Posterior cingulate gyrus (tissue), 11 donors: ENCODE data around the gene SOX12.
"Not testable (repeated sequence)": the region's sequence is repeated elsewhere in the genome, so short reads cannot be mapped to it uniquely, and the experiment has no call there.

Experiments
- DNase-seq, 10 donors: peaks; one replicate each; pipeline versions ENCODE4 v3.0.0 to v3.0.0-alpha.2; 2020 to 2021; ENCODE audit warnings: mixed read lengths in 3 of 10
- intact Hi-C: fragments of 100-400 bp; cut with DNase I; formaldehyde crosslinking; loops from one replicate; pipeline ENCODE4 v1.15.1; 2023

SOX12 gene

DNA sequence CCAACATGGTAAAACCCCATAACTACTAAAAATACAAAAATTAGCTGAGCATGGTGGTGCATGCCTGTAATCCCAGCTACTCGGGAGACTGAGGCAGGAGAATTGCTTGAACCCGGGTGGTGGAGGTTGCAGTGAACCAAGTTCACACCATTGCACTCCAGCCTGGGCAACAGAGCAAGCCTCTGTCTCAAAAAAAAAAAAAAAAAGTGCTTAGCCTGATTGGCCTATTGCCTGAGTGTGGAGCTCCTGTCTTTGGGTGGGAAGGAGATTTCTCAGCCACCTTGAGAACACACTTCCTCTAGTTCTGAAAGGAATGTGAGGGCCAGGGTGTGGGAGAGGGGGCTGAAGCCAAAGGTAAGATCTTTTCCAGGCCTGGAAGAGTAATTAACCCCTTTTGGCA, 30.8 kb downstream of the SOX12 start:
- DNase-seq: peak in 1 of 10 donors; percentile 1
- intact Hi-C loops: loop anchor here (10.0 kb wide), 2 partner anchors 49 to 289 kb away; partner anchors contain the start of gene RBCK1

- peak in 2 of 10 donors; percentile 38 to 52 for DNase-seq
- intact Hi-C loops: loop anchor here (10.0 kb wide), 2 partner anchors 48 to 288 kb away; partner anchors contain the start of gene RBCK1
Measured at GRCh38 chr20:356745-357144, 31.4 kb downstream of the SOX12 start.

DNA sequence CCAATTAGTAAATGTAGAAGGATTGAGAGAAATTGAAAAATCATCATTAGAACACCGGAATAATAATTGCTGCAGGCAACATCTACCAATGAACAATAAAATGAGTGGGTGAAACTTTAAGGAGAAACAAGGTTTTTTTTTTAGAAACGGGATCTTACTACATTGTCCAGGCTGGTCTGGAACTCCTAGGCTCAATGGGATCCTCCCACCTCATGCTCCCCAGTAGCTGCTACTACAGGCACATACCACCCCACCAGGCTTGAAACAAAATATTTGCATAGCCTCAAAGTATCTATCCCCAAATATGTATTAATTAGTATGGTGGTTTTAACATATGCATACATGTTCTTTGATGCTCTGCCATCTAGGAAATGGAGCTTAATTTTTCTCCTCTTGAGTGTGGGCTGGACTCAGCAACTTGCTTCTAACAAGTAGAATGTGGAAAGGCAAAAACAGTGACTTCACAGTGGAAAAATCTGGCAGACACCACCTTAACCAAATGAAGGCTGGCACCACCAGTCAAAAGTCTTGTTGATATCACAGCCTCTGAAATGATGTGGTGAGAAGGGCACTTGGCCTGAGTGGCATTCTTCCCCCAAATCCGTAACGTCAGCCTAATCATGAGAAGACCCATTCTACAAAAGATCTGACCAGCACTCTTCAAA, 33.7 kb downstream of the SOX12 start:
- intact Hi-C loops: loop anchor here (10.0 kb wide), 2 partner anchors 46 to 286 kb away; partner anchors contain the start of gene RBCK1
- peak in 2 of 10 donors; percentile 8 to 45 for DNase-seq

GRCh38 chr20:361561-361960, 36.2 kb downstream of the SOX12 start:
- intact Hi-C loops: no loop called here
- DNase-seq: peak in 2 of 10 donors; percentile 7 to 40

GRCh38 chr20:362271-363254, 37.2 kb downstream of the SOX12 start:
- intact Hi-C loops: no loop called here

DNA sequence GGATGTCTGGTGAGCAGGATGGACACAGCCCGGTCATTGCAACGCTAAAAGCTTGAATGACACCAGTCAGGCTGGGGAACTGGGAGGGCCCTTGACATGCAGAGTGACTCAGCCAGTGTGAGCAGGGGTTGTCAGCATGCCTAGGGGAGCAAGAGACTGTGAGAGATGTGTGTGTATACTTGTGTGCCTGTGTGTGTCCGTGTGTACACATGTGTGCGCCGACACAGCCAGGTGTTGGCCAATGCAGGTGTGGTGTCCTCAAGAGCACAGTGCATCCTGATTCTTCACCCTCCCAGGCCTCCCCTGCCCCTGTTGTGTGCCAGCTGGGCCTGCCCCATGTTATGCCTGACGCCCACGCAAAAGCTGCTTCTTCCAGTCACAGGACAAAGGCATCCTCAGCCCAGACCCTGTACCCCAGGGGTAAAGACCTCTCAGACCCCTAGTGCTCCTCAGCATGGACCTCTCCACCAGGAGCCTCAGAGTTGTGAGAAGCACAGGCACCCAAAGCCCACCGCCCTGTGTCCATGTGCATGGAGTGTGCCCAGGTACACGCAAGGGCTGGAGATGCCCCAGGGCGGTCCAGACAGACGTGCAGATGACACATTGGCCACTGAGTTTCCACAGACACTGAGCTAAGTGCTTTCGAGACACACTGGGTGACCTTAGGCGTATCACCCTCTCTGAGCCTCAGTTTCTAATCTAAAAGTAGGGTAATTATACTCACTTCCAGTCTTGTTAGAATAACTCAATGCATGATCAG, 38.1 kb downstream of the SOX12 start:
- peak in 2 of 10 donors; percentile 52 to 53 for DNase-seq
- intact Hi-C loops: no loop called here

More at GRCh38 chr20:362271-363254, 37.2 kb downstream of the SOX12 start:
- peak in 8 of 10 donors; percentile 61 to 93 (median 64) for DNase-seq

DNA sequence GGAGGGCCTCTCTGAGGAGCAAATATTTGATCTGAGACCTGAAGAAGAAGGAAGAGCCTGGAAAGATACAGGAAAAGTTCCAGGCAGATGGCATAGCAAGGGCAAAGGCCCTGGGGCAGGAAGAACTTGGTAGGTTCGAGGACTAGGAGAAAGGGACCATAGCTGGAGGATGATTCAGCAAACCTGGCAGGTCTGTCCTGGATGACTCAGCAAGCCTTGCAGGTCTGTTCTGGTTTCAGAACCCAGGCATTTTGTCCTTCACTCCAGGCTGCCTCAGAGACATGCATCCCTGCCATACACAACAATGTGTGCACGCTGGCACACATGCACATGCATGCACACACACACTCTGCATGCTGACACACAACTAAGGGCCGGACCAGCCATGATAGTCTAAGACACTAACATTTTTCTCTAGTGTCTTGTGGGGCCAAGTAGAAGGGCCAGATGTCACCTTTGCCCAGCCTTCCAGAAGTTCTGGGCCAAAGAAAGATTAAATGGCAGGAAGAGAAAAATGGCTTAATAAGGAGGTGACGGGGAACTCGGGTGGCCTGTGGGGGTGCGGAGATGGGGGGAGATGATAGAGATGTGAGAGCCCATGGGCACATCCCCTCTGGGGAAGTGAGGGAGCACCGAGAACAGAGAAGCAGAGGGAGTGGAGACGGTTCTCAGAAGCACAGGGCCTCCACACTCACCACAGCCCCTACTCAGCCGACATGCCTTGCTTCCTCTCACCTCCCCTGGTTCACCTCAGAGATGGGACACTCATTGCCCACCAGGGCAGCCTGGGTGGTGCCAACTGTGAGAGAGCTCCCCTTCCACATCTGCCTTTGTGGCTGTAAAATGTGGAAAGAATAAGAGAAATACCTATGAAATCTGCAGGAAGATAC, 39.8 kb downstream of the SOX12 start:
- intact Hi-C loops: no loop called here
- peak in 3 of 10 donors; percentile 22 to 34 (median 24) for DNase-seq

GRCh38 chr20:366041-366718, 40.8 kb downstream of the SOX12 start:
- peak in 2 of 10 donors; percentile 3 to 14 for DNase-seq
- intact Hi-C loops: no loop called here

- intact Hi-C loops: no loop called here
- DNase-seq: peak in 3 of 10 donors; percentile 9 to 50 (median 20)
Measured at GRCh38 chr20:366719-367485, 41.5 kb downstream of the SOX12 start.

DNA sequence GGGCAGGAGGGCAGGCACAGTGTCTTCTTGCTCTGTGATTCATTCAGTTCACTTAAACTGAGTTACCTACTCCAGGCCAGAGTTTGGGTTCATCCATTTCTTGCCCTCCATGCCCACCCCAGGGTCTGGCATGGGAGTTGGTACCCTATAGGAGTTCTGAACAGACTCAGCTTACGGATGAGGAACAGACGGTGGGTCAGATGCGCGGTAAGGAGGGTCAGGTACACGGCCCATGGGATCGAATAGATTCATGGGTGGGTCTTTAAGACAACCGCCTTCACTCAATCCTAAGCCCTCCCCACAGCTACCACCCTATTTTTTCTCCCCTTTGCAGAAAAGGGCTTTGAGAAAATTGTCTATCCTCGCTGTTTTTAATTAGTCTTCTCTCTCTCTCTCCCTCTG, 42.1 kb downstream of the SOX12 start:
- intact Hi-C loops: no loop called here
- peak in 3 of 10 donors; percentile 9 to 41 (median 15) for DNase-seq

DNA sequence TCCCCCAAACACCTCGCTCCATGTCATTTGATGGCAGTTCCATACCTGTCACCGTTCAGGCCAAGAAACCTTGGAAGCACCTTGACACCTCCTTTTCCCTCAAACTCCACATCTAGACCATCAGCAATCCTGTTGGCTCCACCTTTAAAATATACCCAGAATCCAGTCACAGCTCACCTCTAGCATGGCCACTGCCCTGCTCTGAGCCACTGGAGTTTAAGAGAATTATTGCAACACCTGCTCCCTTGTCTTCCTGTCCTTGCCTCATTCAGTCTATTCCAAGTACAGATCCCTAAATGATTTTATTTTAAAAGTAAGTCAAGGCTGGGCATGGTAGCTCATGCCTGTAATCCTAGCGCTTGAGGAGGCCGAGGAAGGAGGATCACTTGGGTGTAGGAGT, 43.6 kb downstream of the SOX12 start:
- DNase-seq: no peak
- intact Hi-C loops: no loop called here

DNA sequence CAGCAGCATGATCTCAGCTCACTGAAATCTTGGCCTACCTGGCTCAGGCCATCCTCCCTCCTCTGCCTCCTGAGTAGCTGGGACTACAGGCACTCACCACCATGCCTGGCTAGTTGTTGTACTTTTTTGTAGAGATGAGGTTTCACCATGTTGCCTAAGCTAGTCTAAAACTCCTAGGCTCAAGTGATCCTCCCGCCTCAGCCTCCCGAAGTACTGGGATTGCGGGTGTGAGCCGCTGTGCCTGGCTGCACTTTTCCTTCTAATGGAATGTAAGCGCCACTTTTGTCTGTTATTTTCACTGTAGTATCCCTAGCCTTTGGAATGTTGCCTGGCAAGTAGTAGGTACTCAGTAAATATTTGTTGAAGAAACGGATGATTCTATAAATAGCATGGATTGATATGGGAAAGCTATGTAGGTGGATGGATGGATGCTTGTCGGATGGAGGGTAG, 44.8 kb downstream of the SOX12 start:
- DNase-seq: peak in 1 of 10 donors; percentile 38
- intact Hi-C loops: no loop called here

GRCh38 chr20:370977-371754, 45.8 kb downstream of the SOX12 start:
- intact Hi-C loops: no loop called here
- peak in 2 of 10 donors; percentile 35 to 76 for DNase-seq

GRCh38 chr20:371755-372542, 46.6 kb downstream of the SOX12 start:
- intact Hi-C loops: no loop called here
- DNase-seq: peak in 2 of 10 donors; percentile 55 to 75

DNA sequence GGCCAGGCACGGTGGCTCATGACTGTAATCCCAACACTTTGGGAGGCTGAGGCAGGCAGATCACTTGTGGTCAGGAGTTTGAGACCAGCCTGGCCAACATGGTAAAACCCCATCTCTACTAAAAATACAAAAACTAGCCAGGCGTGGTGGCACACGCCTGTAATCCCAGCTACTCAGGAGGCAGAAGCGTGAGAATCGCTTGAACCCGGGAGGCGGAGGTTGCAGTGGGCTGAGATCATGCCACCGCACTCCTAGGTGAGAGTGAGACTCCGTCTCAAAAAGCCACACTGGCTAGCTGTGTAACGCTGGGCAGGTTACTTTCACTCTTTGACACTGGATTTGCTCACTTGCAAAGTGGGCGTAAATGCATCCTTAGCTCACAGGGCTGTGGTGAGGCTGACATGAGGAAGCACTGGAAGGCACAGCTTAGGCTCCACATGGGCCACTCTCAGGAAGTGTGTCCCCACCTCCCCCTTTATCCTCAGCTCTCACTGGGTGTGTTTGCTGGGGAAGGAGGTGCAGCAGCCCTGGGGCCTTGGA, 47.3 kb downstream of the SOX12 start:
- intact Hi-C loops, DNase-seq: not testable (repeated sequence)
